MM.1S (cell line): ENCODE results near the gene KCNT1.

ENCODE experiments used
- DNase-seq: peaks from one replicate; pipeline ENCODE4 v3.0.0-alpha.2; 2015
- H2AFZ ChIP-seq: fragments of 300-600 bp; sonication (generic); 2 replicates; pipeline ENCODE4 v1.6.0; 2016; ENCODE audit warnings: antibody characterized with exemption, low read length
- H3F3A ChIP-seq: fragments of 300-600 bp; sonication (generic); 2 replicates; pipeline ENCODE4 v1.6.1; 2016; ENCODE audit warnings: mild to moderate bottlenecking, antibody characterized with exemption, low read length, moderate library complexity, mixed read lengths; ENCODE audit not compliant: insufficient read depth
- H3K27ac ChIP-seq: fragments of 300-600 bp; sonication (generic); 2 replicates; pipeline ENCODE4 v1.5.1; 2016; ENCODE audit warnings: mild to moderate bottlenecking, low read length
- H3K27me3 ChIP-seq: fragments of 300-600 bp; sonication (generic); replicated peaks from 2 replicates; pipeline ENCODE4 v1.6.0; 2016; ENCODE audit warnings: low read length; ENCODE audit not compliant: insufficient read depth
- H3K36me3 ChIP-seq: fragments of 300-600 bp; sonication (generic); replicated peaks from 2 replicates; pipeline ENCODE4 v1.6.1; 2016; ENCODE audit warnings: mild to moderate bottlenecking, low read length, mixed read lengths; ENCODE audit not compliant: insufficient read depth
- H3K4me1 ChIP-seq: fragments of 300-600 bp; sonication (generic); 2 replicates; pipeline ENCODE4 v1.6.1; 2016; ENCODE audit warnings: low read length, mixed read lengths
- H3K4me2 ChIP-seq: fragments of 300-600 bp; sonication (generic); 2 replicates; pipeline ENCODE4 v1.6.0; 2016; ENCODE audit warnings: low read depth, low read length
- H3K4me3 ChIP-seq: fragments of 300-600 bp; sonication (generic); 2 replicates; pipeline ENCODE4 v1.5.1; 2016; ENCODE audit warnings: low read length, mixed read lengths
- H3K79me2 ChIP-seq: fragments of 300-600 bp; sonication (generic); 2 replicates; pipeline ENCODE4 v1.6.1; 2016; ENCODE audit warnings: mixed run types, low read length, mixed read lengths
- H3K9ac ChIP-seq: fragments of 300-600 bp; sonication (generic); 2 replicates; pipeline ENCODE4 v1.6.1; 2016; ENCODE audit warnings: low read length, mixed read lengths
- H3K9me2 ChIP-seq: fragments of 300-600 bp; sonication (generic); replicated peaks from 2 replicates; pipeline ENCODE4 v1.6.1; 2016; ENCODE audit warnings: mild to moderate bottlenecking, low read length, mixed read lengths; ENCODE audit not compliant: insufficient read depth
- H3K9me3 ChIP-seq: fragments of 300-600 bp; sonication (generic); replicated peaks from 2 replicates; pipeline ENCODE4 v1.6.1; 2016; ENCODE audit warnings: mild to moderate bottlenecking, low read length, mixed read lengths; ENCODE audit not compliant: insufficient read depth
- H4K20me1 ChIP-seq: fragments of 300-600 bp; sonication (generic); 2 replicates; pipeline ENCODE4 v1.6.1; 2016; ENCODE audit warnings: mild to moderate bottlenecking, low read length, moderate library complexity, mixed read lengths; ENCODE audit not compliant: insufficient read depth
- EZH2 ChIP-seq: fragments of 300-600 bp; sonication (generic); optimal IDR thresholded peaks from 2 replicates; pipeline ENCODE3; 2017; ENCODE audit warnings: low read depth, mild to moderate bottlenecking, antibody characterized with exemption, low read length, mixed read lengths
- EZH2phosphoT487 ChIP-seq: fragments of 300-600 bp; sonication (generic); IDR thresholded peaks from 2 replicates; pipeline ENCODE4 v1.6.1; 2018; ENCODE audit warnings: antibody characterized with exemption, low read length
- TF ChIP-seq, protein P1 (sequence below): fragments of 300-600 bp; sonication (generic); IDR thresholded peaks from 2 replicates; pipeline ENCODE4 v1.5.1; 2016; ENCODE audit warnings: antibody characterized with exemption, low read length, mixed read lengths

The KCNT1 gene

DNA sequence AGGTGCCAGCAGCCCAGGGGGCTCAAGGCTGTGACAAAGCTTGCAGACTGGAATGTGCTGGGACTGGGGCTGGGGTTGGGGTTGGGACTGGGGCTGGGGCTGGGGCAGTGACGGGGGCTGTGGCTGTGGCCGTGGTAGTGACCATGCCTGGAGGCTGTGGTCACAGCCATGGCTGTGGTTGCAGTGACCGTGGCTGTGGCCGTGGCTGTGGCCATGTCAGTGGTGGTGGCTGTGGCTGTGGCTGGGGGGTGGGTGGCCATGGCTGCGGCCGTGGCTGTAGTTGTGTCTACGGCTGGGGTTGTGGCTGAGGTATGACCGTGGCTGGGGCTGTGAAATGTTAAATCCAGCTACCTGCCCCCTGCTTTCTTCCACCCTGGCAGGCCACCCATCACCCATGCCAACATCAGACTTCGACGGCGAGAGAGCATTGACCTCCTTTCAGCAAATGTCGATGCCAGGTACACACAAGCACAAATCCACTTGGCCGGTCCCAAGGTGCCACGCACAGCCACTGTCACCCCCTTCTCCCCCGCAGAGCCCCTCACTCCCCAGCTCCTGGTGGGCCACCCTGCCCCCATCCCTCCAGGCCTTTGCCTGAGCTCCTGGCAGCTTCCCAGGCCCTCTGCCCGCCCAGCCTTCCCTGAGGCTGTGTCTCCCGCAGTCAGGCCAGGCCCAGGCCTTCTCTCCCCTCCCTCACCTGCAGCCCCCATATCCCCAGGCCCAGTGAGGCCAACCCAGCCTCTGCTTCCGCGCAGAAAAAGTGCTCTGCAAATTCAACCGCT, 23.6 kb upstream of the KCNT1 start:
- DNase-seq, result no peak
- Histone ChIP-seq H3K9me2 (no peaks in the 10 kb centered on the region), H3K36me3 (no peaks in the 10 kb centered on the region), H3K4me2 (no peak overlapping the region), H3F3A (no peaks in the 10 kb centered on the region), H3K9ac (no peak overlapping the region), H3K4me3 (no peak overlapping the region), H3K79me2 (no peaks in the 10 kb centered on the region), H3K27me3 (peaks cover 72% of the 10 kb centered on the region), H2AFZ (no peak overlapping the region), H3K9me3 (no peaks in the 10 kb centered on the region), H3K4me1 (peaks cover 7% of the 10 kb centered on the region; the same call in 1 of the 2 replicates), H3K27ac (no peak overlapping the region), H4K20me1 (no peaks in the 10 kb centered on the region)
- TF ChIP-seq EZH2phosphoT487 (no peak), EZH2 (no peak)

DNA sequence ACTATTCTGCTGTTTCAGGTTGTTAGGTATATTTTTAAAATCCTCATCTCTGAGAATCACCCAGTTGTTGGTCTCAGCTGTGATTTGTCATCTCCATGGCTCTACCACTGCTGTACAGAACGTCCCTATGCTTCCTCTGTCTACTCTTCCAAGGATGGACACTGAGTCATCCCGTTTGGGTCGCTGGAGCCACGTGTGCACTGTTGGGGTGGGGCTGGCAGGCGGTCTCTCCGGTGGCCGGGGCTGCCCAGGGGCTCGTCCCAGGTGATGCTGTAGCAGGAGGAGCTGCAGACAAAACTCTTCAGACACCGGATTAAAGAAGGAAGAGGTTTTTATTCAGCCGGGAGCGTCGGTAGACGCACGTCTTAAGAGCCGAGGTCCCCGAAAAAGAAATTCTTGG, 21.9 kb upstream of the KCNT1 start:
- H3F3A ChIP-seq, result no peaks in the 10 kb centered on the region
- peaks cover 7% of the 10 kb centered on the region; the same call in 1 of the 2 replicates for H3K4me1 ChIP-seq
- no peaks in the 10 kb centered on the region for H3K9me3 ChIP-seq
- no peaks in the 10 kb centered on the region for H4K20me1 ChIP-seq
- no peak overlapping the region for H2AFZ ChIP-seq
- no peak overlapping the region for H3K4me3 ChIP-seq
- H3K79me2 ChIP-seq, result no peaks in the 10 kb centered on the region
- H3K9me2 ChIP-seq, result no peaks in the 10 kb centered on the region
- H3K27ac ChIP-seq, result no peak overlapping the region
- H3K4me2 ChIP-seq, result no peak overlapping the region
- H3K27me3 ChIP-seq, result peaks cover 72% of the 10 kb centered on the region
- DNase-seq, result no peak
- no peak overlapping the region for H3K9ac ChIP-seq
- H3K36me3 ChIP-seq, result no peaks in the 10 kb centered on the region
- TF ChIP-seq EZH2phosphoT487, result no peak
- TF ChIP-seq, protein P1, sequence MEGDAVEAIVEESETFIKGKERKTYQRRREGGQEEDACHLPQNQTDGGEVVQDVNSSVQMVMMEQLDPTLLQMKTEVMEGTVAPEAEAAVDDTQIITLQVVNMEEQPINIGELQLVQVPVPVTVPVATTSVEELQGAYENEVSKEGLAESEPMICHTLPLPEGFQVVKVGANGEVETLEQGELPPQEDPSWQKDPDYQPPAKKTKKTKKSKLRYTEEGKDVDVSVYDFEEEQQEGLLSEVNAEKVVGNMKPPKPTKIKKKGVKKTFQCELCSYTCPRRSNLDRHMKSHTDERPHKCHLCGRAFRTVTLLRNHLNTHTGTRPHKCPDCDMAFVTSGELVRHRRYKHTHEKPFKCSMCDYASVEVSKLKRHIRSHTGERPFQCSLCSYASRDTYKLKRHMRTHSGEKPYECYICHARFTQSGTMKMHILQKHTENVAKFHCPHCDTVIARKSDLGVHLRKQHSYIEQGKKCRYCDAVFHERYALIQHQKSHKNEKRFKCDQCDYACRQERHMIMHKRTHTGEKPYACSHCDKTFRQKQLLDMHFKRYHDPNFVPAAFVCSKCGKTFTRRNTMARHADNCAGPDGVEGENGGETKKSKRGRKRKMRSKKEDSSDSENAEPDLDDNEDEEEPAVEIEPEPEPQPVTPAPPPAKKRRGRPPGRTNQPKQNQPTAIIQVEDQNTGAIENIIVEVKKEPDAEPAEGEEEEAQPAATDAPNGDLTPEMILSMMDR, result no peak

- H3K9ac ChIP-seq, result no peak overlapping the region
- H3K4me1 ChIP-seq, result peaks cover 7% of the 10 kb centered on the region; the same call in 1 of the 2 replicates
- H3K27me3 ChIP-seq, result peaks cover 76% of the 10 kb centered on the region
Measured at GRCh38 chr9:135681161-135681560, 20.8 kb upstream of the KCNT1 start.

More at GRCh38 chr9:135681161-135681560, 20.8 kb upstream of the KCNT1 start:
- Histone ChIP-seq H3K79me2 (no peaks in the 10 kb centered on the region), H3K27ac (no peak overlapping the region), H2AFZ (no peak overlapping the region), H4K20me1 (no peaks in the 10 kb centered on the region), H3K4me2 (no peak overlapping the region), H3K4me3 (no peak overlapping the region), H3K9me3 (no peaks in the 10 kb centered on the region), H3F3A (no peaks in the 10 kb centered on the region), H3K36me3 (no peaks in the 10 kb centered on the region), H3K9me2 (no peaks in the 10 kb centered on the region)
- no peak for TF ChIP-seq EZH2phosphoT487
- TF ChIP-seq, protein P1, result no peak
- no peak for TF ChIP-seq EZH2
- no peak for DNase-seq
